ENCODE results near the gene AVP. TPM values are rescaled to one million over a fixed set of nuclear protein-coding genes. Genes with fewer than 3 reads are reported as not detected.

AVP gene
- total and polyA plus RNA-seq, 2 donors from 2014 or later = 2.1 TPM; not detected in 1

GRCh38 chr20:3111995-3112394 is 27.5 kb upstream of the AVP start:
- no peaks in the 10 kb centered on the region for H3K4me1 ChIP-seq (ENCODE audit: control insufficient read depth in 2 of 3, insufficient read depth in 2 of 3, low read depth in 1 of 3, low read length in 3 of 3)
- H3K27ac ChIP-seq (ENCODE audit: low read depth in 2 of 2, low read length in 2 of 2) = no peak overlapping the region
- intact Hi-C loops (cut with DNase I) = loop anchor here (10.0 kb wide), 1 partner anchor 57 kb away; no protein-coding TSS in a partner anchor
- H3K9me3 ChIP-seq (ENCODE audit: control insufficient read depth in 2 of 3, insufficient read depth in 1 of 3, low read length in 3 of 3) = no peaks in the 10 kb centered on the region
- no peaks in the 10 kb centered on the region for H3K27me3 ChIP-seq (ENCODE audit: control insufficient read depth, insufficient read depth, low read length)
- H3K9ac ChIP-seq (ENCODE audit: low read length in 3 of 3) = no peak overlapping the region
- TF ChIP-seq, protein P1, sequence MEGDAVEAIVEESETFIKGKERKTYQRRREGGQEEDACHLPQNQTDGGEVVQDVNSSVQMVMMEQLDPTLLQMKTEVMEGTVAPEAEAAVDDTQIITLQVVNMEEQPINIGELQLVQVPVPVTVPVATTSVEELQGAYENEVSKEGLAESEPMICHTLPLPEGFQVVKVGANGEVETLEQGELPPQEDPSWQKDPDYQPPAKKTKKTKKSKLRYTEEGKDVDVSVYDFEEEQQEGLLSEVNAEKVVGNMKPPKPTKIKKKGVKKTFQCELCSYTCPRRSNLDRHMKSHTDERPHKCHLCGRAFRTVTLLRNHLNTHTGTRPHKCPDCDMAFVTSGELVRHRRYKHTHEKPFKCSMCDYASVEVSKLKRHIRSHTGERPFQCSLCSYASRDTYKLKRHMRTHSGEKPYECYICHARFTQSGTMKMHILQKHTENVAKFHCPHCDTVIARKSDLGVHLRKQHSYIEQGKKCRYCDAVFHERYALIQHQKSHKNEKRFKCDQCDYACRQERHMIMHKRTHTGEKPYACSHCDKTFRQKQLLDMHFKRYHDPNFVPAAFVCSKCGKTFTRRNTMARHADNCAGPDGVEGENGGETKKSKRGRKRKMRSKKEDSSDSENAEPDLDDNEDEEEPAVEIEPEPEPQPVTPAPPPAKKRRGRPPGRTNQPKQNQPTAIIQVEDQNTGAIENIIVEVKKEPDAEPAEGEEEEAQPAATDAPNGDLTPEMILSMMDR (IDR thresholded peaks at IDR 0.05; ENCODE audit: borderline replicate concordance, extremely low read depth, insufficient read depth) = no peak
- H3K4me3 ChIP-seq (ENCODE audit: low read length in 3 of 3) = no peak overlapping the region
- no peak for FAIRE-seq
- peaks cover 0 to 9% (median 7%) of the 10 kb centered on the region in 3 donors for H3K36me3 ChIP-seq (ENCODE audit: control insufficient read depth in 2 of 3, insufficient read depth in 3 of 3, low read length in 3 of 3)
- no peak for DNase-seq

- Histone ChIP-seq H3K36me3 (ENCODE audit: control insufficient read depth in 2 of 3, insufficient read depth in 3 of 3, low read length in 3 of 3) (peaks cover 0 to 9% (median 7%) of the 10 kb centered on the region in 3 donors), H3K27me3 (ENCODE audit: control insufficient read depth, insufficient read depth, low read length) (no peaks in the 10 kb centered on the region), H3K27ac (ENCODE audit: low read depth in 2 of 2, low read length in 2 of 2) (no peak overlapping the region), H3K9me3 (ENCODE audit: control insufficient read depth in 2 of 3, insufficient read depth in 1 of 3, low read length in 3 of 3) (no peaks in the 10 kb centered on the region), H3K4me3 (ENCODE audit: low read length in 3 of 3) (no peak overlapping the region), H3K4me1 (ENCODE audit: control insufficient read depth in 2 of 3, insufficient read depth in 2 of 3, low read depth in 1 of 3, low read length in 3 of 3) (no peaks in the 10 kb centered on the region), H3K9ac (ENCODE audit: low read length in 3 of 3) (no peak overlapping the region)
- intact Hi-C loops (cut with DNase I) = loop anchor here (10.0 kb wide), 1 partner anchor 57 kb away; no protein-coding TSS in a partner anchor
- DNase-seq (peak in 1 of 5 donors; percentile 34), FAIRE-seq (no peak)
- TF ChIP-seq, protein P1 (IDR thresholded peaks at IDR 0.05; ENCODE audit: borderline replicate concordance, extremely low read depth, insufficient read depth) = no peak
These were observed 27.0 kb upstream of the AVP start for GRCh38 chr20:3111507-3111906.

DNA sequence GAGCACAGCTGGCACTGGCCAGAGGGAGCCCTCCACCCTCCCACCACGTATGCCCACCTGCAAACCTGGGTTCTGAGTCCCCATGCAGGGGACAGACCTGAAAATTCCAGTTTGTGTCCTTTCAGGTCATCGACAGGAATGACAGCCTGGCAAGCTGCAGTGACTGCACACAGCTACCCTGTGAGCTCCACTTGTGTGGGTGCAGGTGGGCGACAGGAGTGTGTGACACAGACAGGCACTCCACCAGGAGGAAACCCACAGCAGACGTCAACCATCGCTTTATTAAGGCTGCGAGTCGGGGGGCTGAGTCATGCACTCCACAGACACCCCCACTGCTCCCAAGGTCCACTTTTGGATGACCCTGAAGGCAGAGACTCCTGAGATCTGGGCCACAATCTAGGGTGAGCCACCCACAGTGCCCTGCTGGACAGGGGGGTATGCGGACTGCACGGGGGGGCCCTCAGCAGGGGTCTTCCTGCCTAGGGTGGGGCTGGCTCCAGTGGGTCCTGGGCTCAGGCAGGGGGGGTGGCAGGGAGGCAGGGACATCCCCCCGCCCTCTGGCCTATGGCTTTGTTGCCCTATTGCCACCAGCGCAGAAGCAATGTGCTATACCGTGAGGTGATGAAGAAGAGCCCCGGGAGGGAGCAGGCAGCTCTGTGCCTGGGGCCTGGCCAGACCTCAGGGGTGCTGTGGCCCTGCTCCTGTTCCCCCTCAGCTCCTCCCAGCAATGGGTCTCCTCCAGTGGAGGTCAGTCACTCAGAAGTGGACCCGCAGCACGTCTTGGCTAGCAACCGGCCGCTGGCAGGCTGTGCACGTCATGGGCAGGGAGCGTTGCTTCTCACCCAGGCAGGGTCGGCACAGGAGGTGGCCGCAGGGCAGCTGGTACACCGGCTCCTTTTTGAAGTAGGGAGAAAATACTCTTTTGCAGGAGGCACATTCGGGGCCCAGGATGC is 25.1 kb upstream of the AVP start:
- DNase-seq = peak in 1 of 5 donors; percentile 61

More for the DNA sequence above, 25.1 kb upstream of the AVP start:
- Histone ChIP-seq H3K27me3 (ENCODE audit: control insufficient read depth, insufficient read depth, low read length) (no peaks in the 10 kb centered on the region), H3K4me1 (ENCODE audit: control insufficient read depth in 2 of 3, insufficient read depth in 2 of 3, low read depth in 1 of 3, low read length in 3 of 3) (no peaks in the 10 kb centered on the region), H3K4me3 (ENCODE audit: low read length in 3 of 3) (no peak overlapping the region), H3K27ac (ENCODE audit: low read depth in 2 of 2, low read length in 2 of 2) (no peak overlapping the region), H3K36me3 (ENCODE audit: control insufficient read depth in 2 of 3, insufficient read depth in 3 of 3, low read length in 3 of 3) (peaks cover 0 to 9% (median 7%) of the 10 kb centered on the region in 3 donors), H3K9ac (ENCODE audit: low read length in 3 of 3) (no peak overlapping the region), H3K9me3 (ENCODE audit: control insufficient read depth in 2 of 3, insufficient read depth in 1 of 3, low read length in 3 of 3) (no peaks in the 10 kb centered on the region)
- FAIRE-seq = no peak
- TF ChIP-seq, protein P1 (IDR thresholded peaks at IDR 0.05; ENCODE audit: borderline replicate concordance, extremely low read depth, insufficient read depth) = no peak
- intact Hi-C loops (cut with DNase I) = loop anchor here (10.0 kb wide), 1 partner anchor 55 kb away; no protein-coding TSS in a partner anchor

Measured in kidney (tissue), 14 donors.